Nucleus accumbens (tissue), 56 donors: ENCODE measurements around the gene PUM2.

Experiments used
- DNase-seq, 56 donors: peaks; one replicate each; lab custom pipeline; 2025; lab: John Stamatoyannopoulos, UW

Gene PUM2

GRCh38 chr2:20205915-20206524 lies 144.6 kb downstream of the PUM2 start:
- DNase-seq: no peak

GRCh38 chr2:20205069-20205468 lies 145.6 kb downstream of the PUM2 start:
- no peak for DNase-seq

- DNase-seq: no peak
These were observed 147.0 kb downstream of the PUM2 start for GRCh38 chr2:20203521-20204225.

DNA sequence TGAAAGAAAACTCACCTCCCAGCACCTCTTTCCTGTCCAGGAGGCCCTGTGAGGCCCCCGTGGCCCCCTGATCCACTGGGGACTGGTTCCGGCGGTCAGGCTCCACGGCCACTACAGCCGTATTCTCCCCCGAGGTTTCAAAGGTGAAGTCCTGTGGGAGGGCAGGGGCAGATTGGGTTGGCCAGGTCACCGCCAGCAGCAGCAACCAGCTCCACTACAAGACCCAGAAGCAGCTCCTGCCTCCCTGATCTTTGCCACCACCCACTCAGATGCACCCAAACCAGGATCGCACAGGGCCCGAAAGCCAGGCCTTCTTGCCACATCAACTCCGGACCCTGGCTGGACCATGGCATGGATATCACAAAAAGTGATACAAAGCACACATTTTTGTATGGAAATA lies 147.6 kb downstream of the PUM2 start:
- DNase-seq: no peak

- DNase-seq: no peak
These were observed 149.0 kb downstream of the PUM2 start for GRCh38 chr2:20201671-20202070.

- DNase-seq: no peak
These were observed 149.7 kb downstream of the PUM2 start for GRCh38 chr2:20200697-20201555.

GRCh38 chr2:20199633-20200270 lies 150.9 kb downstream of the PUM2 start:
- DNase-seq: no peak

GRCh38 chr2:20198796-20199632 lies 151.6 kb downstream of the PUM2 start:
- DNase-seq: no peak
